Transverse colon (tissue), 4 donors: Measurements from ENCODE around the gene NAGS. TPM values are rescaled to one million over a fixed set of nuclear protein-coding genes. Genes with fewer than 3 reads are reported as not detected.

Experiments used
- DNase-seq: peaks from one replicate; pipeline ENCODE4 v3.0.0-alpha.2; 2019
- H3K27ac ChIP-seq, 4 donors: fragments of 200-600 bp; sonication (generic); 2 replicates each; pipeline ENCODE4 v1.5.1; 2016 to 2018; ENCODE audit warnings: inconsistent platforms in 4 of 4
- H3K27me3 ChIP-seq: fragments of 200-600 bp; sonication (generic); 2 replicates; pipeline ENCODE4 v1.5.1; 2017; ENCODE audit warnings: inconsistent platforms
- H3K36me3 ChIP-seq, 4 donors: fragments of 200-600 bp; sonication (generic); 2 replicates each; pipeline ENCODE4 v1.5.1; 2017 to 2019; ENCODE audit warnings: inconsistent platforms in 4 of 4
- H3K4me1 ChIP-seq, 4 donors: fragments of 200-600 bp; sonication (generic); 2 replicates each; pipeline ENCODE4 v1.5.1; 2017 to 2020; ENCODE audit warnings: inconsistent platforms in 4 of 4
- H3K4me3 ChIP-seq, 4 donors: fragments of 200-600 bp; sonication (generic); 1 replicate in 1 of 4; 2 replicates in 3 of 4; pipeline versions ENCODE4 v1.5.1 to v1.6.1; 2017 to 2019; ENCODE audit warnings: inconsistent platforms in 4 of 4
- H3K9me3 ChIP-seq, 2 donors: fragments of 200-600 bp; sonication (generic); 2 replicates each; pipeline ENCODE4 v1.5.1; 2017 to 2019; ENCODE audit warnings: inconsistent platforms in 2 of 2
- EP300 ChIP-seq: sonication (generic); formaldehyde crosslinking; IDR thresholded peaks from one replicate; pipeline ENCODE4 v1.6.1; 2017; ENCODE audit warnings: antibody characterized with exemption, low read depth
- POLR2A ChIP-seq: fragments of 450-650 bp; IDR thresholded peaks from one replicate; pipeline ENCODE4 v1.6.1; 2016; ENCODE audit warnings: antibody characterized with exemption, mild to moderate bottlenecking, moderate library complexity
- POLR2AphosphoS5 ChIP-seq, 3 donors: sonication (generic); formaldehyde crosslinking; IDR thresholded peaks; one replicate each; pipeline ENCODE4 v1.6.1; 2016; ENCODE audit warnings: antibody characterized with exemption in 3 of 3
- WGBS, 2 donors: methylation state at CpG; one replicate each; pipeline ENCODE4 v1.1.5; 2018; ENCODE audit warnings: low coverage in 1 of 2; 5-methylcytosine and 5-hydroxymethylcytosine counted together
- in situ Hi-C, 4 donors: fragments of 200-750 bp; cut with MboI; loops; one replicate each; pipeline versions ENCODE4 v1.15.0 to v1.15.1; 2017; ENCODE audit warnings: low sequenced_read_pairs in 3 of 4, low pct_ligation_motif_present in 1 of 4, low pct_unique_long_range_greater_than_20kb in 1 of 4
- intact Hi-C: fragments of 100-400 bp; cut with DNase I; formaldehyde crosslinking; loops from one replicate; pipeline ENCODE4 v1.15.1; 2023; ENCODE audit warnings: low total_unique reads
- small RNA-seq, 4 donors: library from RNA; depleted of rRNA; stranded (forward); fragments of <200 nt; gene quantifications; one replicate each; pipeline ENCODE3, GENCODE V24; 2016
- total RNA-seq, 4 donors: library from RNA; depleted of rRNA; stranded (reverse); fragments of >200 nt; gene quantifications; one replicate each; pipeline ENCODE4 v1.1.0, GENCODE V29; 2016
- TF ChIP-seq, protein P1 (sequence below), 5 experiments: fragments of 200-600 bp in 3 of 5; fragments of 450-650 bp in 2 of 5; sonication (generic) in 3 of 5; IDR thresholded peaks; 1 replicate in 2 of 5; 2 replicates in 3 of 5; pipeline ENCODE4 v1.5.1; 2016 to 2017; ENCODE audit warnings: antibody characterized with exemption in 5 of 5, inconsistent platforms in 3 of 5, mild to moderate bottlenecking in 2 of 5, moderate library complexity in 1 of 5

NAGS gene
- total RNA-seq, 4 donors from 2014 or later, result 3.0 to 46.3 (median 17.7) TPM

- Histone ChIP-seq H3K9me3 (no peaks in the 10 kb centered on the region), H3K27me3 (no peaks in the 10 kb centered on the region), H3K4me1 (peaks cover 0 to 6% (median 0%) of the 10 kb centered on the region in 4 donors), H3K27ac (no peak overlapping the region), H3K4me3 (no peak overlapping the region), H3K36me3 (peaks cover 0 to 41% (median 17%) of the 10 kb centered on the region in 4 donors)
- in situ Hi-C loops (loop anchor here in 1 of 4 donors (10.0 to 25.0 kb wide), 2 partner anchors 105 to 113 kb away; partner anchors contain the start of genes ASB16 and PPY), intact Hi-C loops (no loop called here)
- WGBS, 2 donors, result 94 to 100% methylated on average over 6 to 9 of the region's 9 CpGs
- TF ChIP-seq, protein P1, sequence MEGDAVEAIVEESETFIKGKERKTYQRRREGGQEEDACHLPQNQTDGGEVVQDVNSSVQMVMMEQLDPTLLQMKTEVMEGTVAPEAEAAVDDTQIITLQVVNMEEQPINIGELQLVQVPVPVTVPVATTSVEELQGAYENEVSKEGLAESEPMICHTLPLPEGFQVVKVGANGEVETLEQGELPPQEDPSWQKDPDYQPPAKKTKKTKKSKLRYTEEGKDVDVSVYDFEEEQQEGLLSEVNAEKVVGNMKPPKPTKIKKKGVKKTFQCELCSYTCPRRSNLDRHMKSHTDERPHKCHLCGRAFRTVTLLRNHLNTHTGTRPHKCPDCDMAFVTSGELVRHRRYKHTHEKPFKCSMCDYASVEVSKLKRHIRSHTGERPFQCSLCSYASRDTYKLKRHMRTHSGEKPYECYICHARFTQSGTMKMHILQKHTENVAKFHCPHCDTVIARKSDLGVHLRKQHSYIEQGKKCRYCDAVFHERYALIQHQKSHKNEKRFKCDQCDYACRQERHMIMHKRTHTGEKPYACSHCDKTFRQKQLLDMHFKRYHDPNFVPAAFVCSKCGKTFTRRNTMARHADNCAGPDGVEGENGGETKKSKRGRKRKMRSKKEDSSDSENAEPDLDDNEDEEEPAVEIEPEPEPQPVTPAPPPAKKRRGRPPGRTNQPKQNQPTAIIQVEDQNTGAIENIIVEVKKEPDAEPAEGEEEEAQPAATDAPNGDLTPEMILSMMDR (IDR thresholded peaks at IDR 0.05), result no peak
- no peak for TF ChIP-seq POLR2A
- no peak for TF ChIP-seq POLR2AphosphoS5 (IDR thresholded peaks at IDR 0.05)
- TF ChIP-seq EP300, result no peak
- DNase-seq, result no peak
Observed at GRCh38 chr17:44049294-44050060, 45.1 kb downstream of the NAGS start.

DNA sequence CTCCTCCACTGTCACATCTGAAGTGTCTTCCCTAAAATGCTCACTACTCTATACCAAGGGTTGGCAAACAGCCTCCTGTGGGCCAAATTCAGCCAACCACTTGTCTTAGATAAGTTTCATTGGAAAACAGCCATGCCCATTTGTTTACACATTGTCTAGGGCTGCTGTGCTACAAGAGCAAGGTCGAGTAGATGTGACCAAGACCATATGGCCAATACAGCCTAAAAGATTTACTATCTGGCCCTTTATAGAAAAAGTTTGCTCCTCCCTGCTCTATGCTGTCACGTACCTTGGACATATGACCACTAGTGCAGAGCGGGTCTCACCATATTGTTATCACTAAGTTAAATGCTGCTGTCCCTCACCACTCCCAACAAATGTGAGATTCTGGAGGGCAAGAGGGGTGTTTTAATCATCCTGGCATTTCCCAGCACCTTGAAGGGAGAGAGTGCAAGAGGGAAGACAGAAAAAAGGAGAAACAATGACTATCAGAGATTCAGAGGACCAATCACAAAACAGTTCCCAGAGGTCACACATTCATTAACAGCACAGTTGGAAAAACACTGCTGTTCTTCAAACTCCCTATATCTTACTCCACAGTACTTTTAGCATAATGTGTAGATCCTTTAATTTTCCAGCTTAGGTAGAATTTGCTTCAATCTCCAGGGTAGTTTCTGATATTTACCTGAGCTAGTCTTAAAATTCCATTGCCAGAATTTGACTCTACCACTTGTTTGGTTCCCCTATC lies 48.9 kb downstream of the NAGS start:
- 53 to 79% methylated on average over 2 to 3 of the region's 3 CpGs for WGBS, 2 donors
- in situ Hi-C loops (loop anchor here in 1 of 4 donors (25.0 kb wide), 1 partner anchor 109 kb away; the partner anchor contains the start of gene ASB16), intact Hi-C loops (no loop called here)
- Histone ChIP-seq H3K4me3 (no peak overlapping the region), H3K4me1 (peaks cover 0 to 6% (median 0%) of the 10 kb centered on the region in 4 donors), H3K9me3 (no peaks in the 10 kb centered on the region), H3K36me3 (peaks cover 0 to 41% (median 17%) of the 10 kb centered on the region in 4 donors), H3K27me3 (no peaks in the 10 kb centered on the region), H3K27ac (peak overlapping the region in 1 of 4 donors; percentile 4)
- no peak for DNase-seq
- no peak for TF ChIP-seq POLR2A
- TF ChIP-seq, protein P1 (IDR thresholded peaks at IDR 0.05), result no peak
- no peak for TF ChIP-seq POLR2AphosphoS5 (IDR thresholded peaks at IDR 0.05)
- TF ChIP-seq EP300, result no peak

Small RNA genes lying within 50 kb of the gene (small RNA-seq; reads per million reads assigned to genes)
- 0 reads per million in 4 donors for gene RF00012

Other genes starting within 250 kb of the NAGS start
- not detected for gene SOST, start 245.8 kb upstream of the NAGS start, total RNA-seq
- 100 to 1,000 TPM in 1 of 4 donors, 10 to 100 TPM in 3; 52.7 to 145 (median 70.9) TPM for gene DUSP3, start 225.6 kb upstream of the NAGS start, total RNA-seq
- gene CFAP97D1, start 224.2 kb upstream of the NAGS start, total RNA-seq, result not detected
- gene MPP3, start 171.5 kb upstream of the NAGS start, total RNA-seq, result 10 to 100 TPM in 1 of 4 donors, 1 to 10 TPM in 3; 6.8 to 10.7 (median 7.5) TPM
- 10 to 100 TPM in 1 of 4 donors, 1 to 10 TPM in 1, under 1 TPM in 1, not detected in 1; 0.55 to 44.5 (median 1.4) TPM for gene CD300LG, start 157.4 kb upstream of the NAGS start, total RNA-seq
- 1 to 10 TPM; 3.4 to 4.9 (median 4.2) TPM for gene MPP2, start 97.1 kb upstream of the NAGS start, total RNA-seq
- not detected for gene PPY, start 62.1 kb upstream of the NAGS start, total RNA-seq
- gene PYY, start 50.7 kb upstream of the NAGS start, total RNA-seq, result 10 to 100 TPM in 3 of 4 donors, not detected in 1; 27.7 to 89.2 (median 52.1) TPM
- 10 to 100 TPM; 25.2 to 34.0 (median 27.7) TPM for gene TMEM101, start 10.3 kb downstream of the NAGS start, total RNA-seq
- 10 to 100 TPM in 3 of 4 donors, 1 to 10 TPM in 1; 5.4 to 29.2 (median 22.9) TPM for gene LSM12, start 62.0 kb downstream of the NAGS start, total RNA-seq
- gene G6PC3, start 66.1 kb downstream of the NAGS start, total RNA-seq, result 10 to 100 TPM in 3 of 4 donors, 1 to 10 TPM in 1; 5.2 to 35.6 (median 18.5) TPM
- gene HDAC5, start 119.0 kb downstream of the NAGS start, total RNA-seq, result 100 to 1,000 TPM in 1 of 4 donors, 10 to 100 TPM in 3; 45.3 to 182 (median 70.8) TPM
- 10 to 100 TPM in 2 of 4 donors, under 1 TPM in 2; 0.32 to 16.9 (median 8.5) TPM for gene HROB, start 137.3 kb downstream of the NAGS start, total RNA-seq
- 1 to 10 TPM in 2 of 4 donors, not detected in 2; 1.2 to 2.6 TPM for gene ASB16, start 166.1 kb downstream of the NAGS start, total RNA-seq
- gene TMUB2, start 182.3 kb downstream of the NAGS start, total RNA-seq, result 10 to 100 TPM; 53.4 to 70.5 (median 60.6) TPM
- gene ATXN7L3, start 195.3 kb downstream of the NAGS start, total RNA-seq, result 10 to 100 TPM; 44.1 to 77.4 (median 52.3) TPM
- 10 to 100 TPM; 49.4 to 61.6 (median 60.4) TPM for gene UBTF, start 215.1 kb downstream of the NAGS start, total RNA-seq